H1 (cell line): ENCODE results near the gene TCAP. TPM values are rescaled to one million over a fixed set of nuclear protein-coding genes. Genes with fewer than 3 reads are reported as not detected.

Experiments used
- CTCF ChIA-PET: fragments of 300-600 bp; sonication (Branson Sonifier 250); formaldehyde crosslinking; loops from one replicate; lab custom pipeline; 2021; ENCODE audit not compliant: partially characterized antibody; lab: Charles Lee
- POLR2A ChIA-PET: fragments of 300-600 bp; sonication (Branson Sonifier 250); formaldehyde crosslinking; loops from one replicate; lab custom pipeline; 2021; ENCODE audit warnings: inconsistent platforms; ENCODE audit not compliant: partially characterized antibody; lab: Charles Lee
- DNase-seq, 2 experiments: peaks; one replicate each; pipeline versions ENCODE4 v3.0.0 to v3.0.0-alpha.2; 2010 to 2022; ENCODE audit warnings: low spot score in 2 of 2, low read depth in 1 of 2, mixed read lengths in 1 of 2
- FAIRE-seq: peaks from 2 replicates; lab custom pipeline; 2011; peaks lifted over from hg19 to GRCh38; lab: Jason Lieb, UNC
- H2AFZ ChIP-seq: 2 replicates; pipeline ENCODE4 v1.8.1; 2012; ENCODE audit warnings: low read length, inconsistent platforms
- H2AK5ac ChIP-seq: 2 replicates; pipeline ENCODE4 v1.6.1; 2013; ENCODE audit warnings: low read depth, low read length
- H2BK120ac ChIP-seq: replicated peaks from 2 replicates; pipeline ENCODE3; 2013; ENCODE audit warnings: low read depth, low read length, inconsistent platforms
- H2BK12ac ChIP-seq: 2 replicates; pipeline ENCODE4 v1.6.1; 2013; ENCODE audit warnings: low read depth, low read length
- H2BK15ac ChIP-seq: 2 replicates; pipeline ENCODE4 v1.6.1; 2013; ENCODE audit warnings: low read length
- H2BK20ac ChIP-seq: 2 replicates; pipeline ENCODE4 v1.6.1; 2013; ENCODE audit warnings: low read length
- H2BK5ac ChIP-seq: 2 replicates; pipeline ENCODE4 v1.6.1; 2013; ENCODE audit warnings: low read depth, low read length
- H3K14ac ChIP-seq: 2 replicates; pipeline ENCODE4 v1.6.1; 2013; ENCODE audit warnings: inconsistent platforms; ENCODE audit not compliant: insufficient read length
- H3K18ac ChIP-seq: 2 replicates; pipeline ENCODE4 v1.6.1; 2013; ENCODE audit warnings: low read length; ENCODE audit errors: extremely low read depth
- H3K23ac ChIP-seq: 2 replicates; pipeline ENCODE4 v1.6.1; 2013; ENCODE audit warnings: inconsistent platforms; ENCODE audit not compliant: insufficient read length
- H3K23me2 ChIP-seq: 2 replicates; pipeline ENCODE4 v1.6.1; 2013; ENCODE audit warnings: low read depth, low read length
- H3K27ac ChIP-seq: 2 replicates; pipeline ENCODE4 v1.6.1; 2011; ENCODE audit warnings: low read depth, low read length, inconsistent platforms
- H3K27me3 ChIP-seq, 4 experiments: replicated peaks in 1 of 4; 1 replicate in 1 of 4; 2 replicates in 3 of 4; pipeline versions ENCODE4 v1.6.1 to v1.8.1; 2011 to 2013; ENCODE audit warnings: low read length in 3 of 4, mild to moderate bottlenecking in 3 of 4, inconsistent platforms in 2 of 4, mixed read lengths in 2 of 4, moderate library complexity in 1 of 4; ENCODE audit not compliant: control insufficient read depth in 3 of 4, insufficient read depth in 3 of 4; ENCODE audit errors: extremely low read depth in 1 of 4
- H3K36me3 ChIP-seq, 4 experiments: 2 replicates each; pipeline versions ENCODE4 v1.6.1 to v1.8.1; 2011 to 2013; ENCODE audit warnings: mild to moderate bottlenecking in 4 of 4, low read length in 3 of 4, moderate library complexity in 2 of 4, control low read depth in 1 of 4, inconsistent platforms in 1 of 4; ENCODE audit not compliant: insufficient read depth in 4 of 4, control insufficient read depth in 2 of 4
- H3K4ac ChIP-seq: replicated peaks from 2 replicates; pipeline ENCODE3; 2013; ENCODE audit warnings: low read length, low read depth, mixed read lengths, inconsistent platforms; ENCODE audit not compliant: insufficient read length
- H3K4me1 ChIP-seq, 4 experiments: replicated peaks in 1 of 4; 1 replicate in 1 of 4; 2 replicates in 3 of 4; pipeline versions ENCODE4 v1.6.1 to v1.8.1; 2011 to 2013; ENCODE audit warnings: low read length in 3 of 4, inconsistent platforms in 2 of 4, mixed read lengths in 1 of 4; ENCODE audit not compliant: insufficient read depth in 4 of 4, control insufficient read depth in 3 of 4
- H3K4me2 ChIP-seq, 2 experiments: 2 replicates each; pipeline versions ENCODE4 v1.6.1 to v1.8.1; 2011 to 2013; ENCODE audit warnings: low read depth in 2 of 2, low read length in 2 of 2, control low read depth in 1 of 2, inconsistent platforms in 1 of 2, mild to moderate bottlenecking in 1 of 2; ENCODE audit not compliant: insufficient read depth in 1 of 2
- H3K4me3 ChIP-seq, 4 experiments: fragments of 200-600, 300-600 bp in 1 of 4; sonication (generic), shearing (Covaris generic), sonication (Bioruptor Twin) in 1 of 4; 2 replicates each; pipeline versions ENCODE4 v1.5.1 to v1.8.1; 2011 to 2016; ENCODE audit warnings: low read length in 4 of 4, low read depth in 3 of 4, control low read depth in 2 of 4, inconsistent platforms in 2 of 4, mild to moderate bottlenecking in 2 of 4, mixed read lengths in 1 of 4, moderate library complexity in 1 of 4; ENCODE audit not compliant: insufficient read depth in 2 of 4; ENCODE audit errors: extremely low read depth in 1 of 4
- H3K56ac ChIP-seq: replicated peaks from 2 replicates; pipeline ENCODE3; 2013; ENCODE audit warnings: low read depth, mild to moderate bottlenecking, mixed read lengths, low read length, inconsistent platforms; ENCODE audit not compliant: insufficient read length
- H3K79me1 ChIP-seq: 2 replicates; pipeline ENCODE4 v1.6.1; 2013; ENCODE audit warnings: low read depth, low read length, control low read depth
- H3K79me2 ChIP-seq, 2 experiments: 2 replicates each; pipeline versions ENCODE4 v1.6.1 to v1.8.1; 2012 to 2013; ENCODE audit warnings: low read length in 2 of 2, mild to moderate bottlenecking in 2 of 2, inconsistent platforms in 1 of 2; ENCODE audit not compliant: insufficient read depth in 2 of 2, control insufficient read depth in 1 of 2
- H3K9ac ChIP-seq, 4 experiments: replicated peaks in 1 of 4; 1 replicate in 1 of 4; 2 replicates in 3 of 4; pipeline versions ENCODE4 v1.6.1 to v1.8.1; 2011 to 2013; ENCODE audit warnings: low read depth in 3 of 4, low read length in 3 of 4, control low read depth in 2 of 4, mild to moderate bottlenecking in 2 of 4, moderate library complexity in 2 of 4, inconsistent platforms in 1 of 4; ENCODE audit errors: extremely low read depth in 1 of 4
- H3K9me3 ChIP-seq, 2 experiments: 2 replicates each; pipeline versions ENCODE4 v1.6.1 to v1.8.1; 2012 to 2013; ENCODE audit warnings: mild to moderate bottlenecking in 2 of 2, moderate library complexity in 2 of 2, control low read depth in 1 of 2, inconsistent platforms in 1 of 2, low read depth in 1 of 2, low read length in 1 of 2, mixed read lengths in 1 of 2; ENCODE audit not compliant: insufficient read depth in 2 of 2
- H4K20me1 ChIP-seq, 2 experiments: replicated peaks in 1 of 2; 2 replicates each; pipeline versions ENCODE3 to v1.8.1; 2011 to 2013; ENCODE audit warnings: inconsistent platforms in 2 of 2, low read length in 2 of 2, mild to moderate bottlenecking in 1 of 2; ENCODE audit not compliant: insufficient read depth in 2 of 2, control insufficient read depth in 1 of 2
- H4K5ac ChIP-seq: 2 replicates; pipeline ENCODE4 v1.6.1; 2013; ENCODE audit warnings: low read length, low read depth, mixed read lengths, inconsistent platforms; ENCODE audit not compliant: insufficient read length
- H4K8ac ChIP-seq: 2 replicates; pipeline ENCODE4 v1.8.0; 2013; ENCODE audit warnings: mild to moderate bottlenecking, moderate library complexity, low read length, inconsistent platforms; ENCODE audit not compliant: insufficient read depth; ENCODE audit errors: extremely low read depth
- H4K91ac ChIP-seq: replicated peaks from 2 replicates; pipeline ENCODE3; 2013; ENCODE audit warnings: low read length, mixed read lengths, inconsistent platforms; ENCODE audit not compliant: insufficient read length
- ASH2L ChIP-seq: fragments of 200-600, 300-600 bp; sonication (generic); IDR thresholded peaks from one replicate; pipeline ENCODE4 v1.7.1; 2017; ENCODE audit warnings: low read length
- CTBP2 ChIP-seq: IDR thresholded peaks from 2 replicates; pipeline ENCODE4 v1.7.0; 2011; ENCODE audit warnings: borderline replicate concordance, mild to moderate bottlenecking, moderate library complexity, mixed read lengths, low read length; ENCODE audit not compliant: insufficient read depth, insufficient read length
- HDAC2 ChIP-seq, 2 experiments: fragments of 300-600 bp in 1 of 2; sonication (generic) in 1 of 2; IDR thresholded peaks; 2 replicates each; pipeline ENCODE4 v1.6.1; 2011 to 2012; ENCODE audit warnings: low read depth in 2 of 2, low read length in 2 of 2, mild to moderate bottlenecking in 2 of 2, moderate library complexity in 2 of 2, borderline replicate concordance in 1 of 2, inconsistent platforms in 1 of 2
- JUN ChIP-seq: IDR thresholded peaks from 2 replicates; pipeline ENCODE4 v1.6.1; 2011; ENCODE audit warnings: low read depth, mild to moderate bottlenecking, improper control_type of control experiment, low read length
- NANOG ChIP-seq: IDR thresholded peaks from 2 replicates; pipeline ENCODE4 v1.6.1; 2011; ENCODE audit warnings: low read length, low read depth, mild to moderate bottlenecking, inconsistent platforms; ENCODE audit not compliant: insufficient read depth, poor library complexity, severe bottlenecking
- POLR2AphosphoS5 ChIP-seq: IDR thresholded peaks from 2 replicates; pipeline ENCODE4 v1.6.1; 2011; ENCODE audit warnings: low read depth, low read length
- SIN3A ChIP-seq, 2 experiments: IDR thresholded peaks in 1 of 2; conservative IDR thresholded peaks in 1 of 2; 2 replicates each; pipeline ENCODE4 v1.6.1; 2011 to 2012; ENCODE audit warnings: low read length in 2 of 2, improper control_type of control experiment in 1 of 2, low read depth in 1 of 2, mild to moderate bottlenecking in 1 of 2
- SP1 ChIP-seq: IDR thresholded peaks from 2 replicates; pipeline ENCODE4 v1.6.1; 2011; ENCODE audit warnings: low read depth, low read length
- YY1 ChIP-seq: IDR thresholded peaks from 2 replicates; pipeline ENCODE4 v1.6.1; 2011; ENCODE audit warnings: low read depth, mild to moderate bottlenecking, low read length
- WGBS, 2 experiments: shearing (Covaris generic) in 1 of 2; methylation state at CpG; one replicate each; pipeline versions ENCODE4 v1.1.6 to v1.1.7; 2013 to 2015; ENCODE audit warnings: low lambda C conversion rate in 2 of 2, mixed read lengths in 2 of 2, inconsistent platforms in 1 of 2, low coverage in 1 of 2, missing lambda C conversion rate in 1 of 2; ENCODE audit not compliant: insufficient replicate concordance in 2 of 2, insufficient coverage in 1 of 2, insufficient read length in 1 of 2; ENCODE audit errors: extremely low coverage in 1 of 2, missing lambda C conversion rate in 1 of 2; 5-methylcytosine and 5-hydroxymethylcytosine counted together
- polyA plus RNA-seq, 7 experiments: library from polyadenylated mRNA; depleted of rRNA in 3 of 7; stranded (reverse) in 5 of 7; unstranded in 2 of 7; fragments of >200 nt in 5 of 7; fragments of 200-250 nt in 2 of 7; gene quantifications; 1 replicate in 5 of 7; 2 replicates in 1 of 7; 4 replicates in 1 of 7; pipeline versions ENCODE4 v1.2.1 to v1.2.3, GENCODE V29; 2011 to 2013; ENCODE audit warnings: missing spikeins in 2 of 7, mixed read lengths in 2 of 7
- total RNA-seq: library from RNA; stranded (reverse); fragmentation: NEBNext Ultra II Directional; extraction: Animal tissue kit (Norgen Biotek cat#: 25700); gene quantifications from 2 replicates; pipeline ENCODE4 v1.2.1, GENCODE V29; 2021

The TCAP gene
- total and polyA plus RNA-seq, 2 of the 8 experiments (the other 6 are each of a cell fraction or from before 2014, with no cell fraction given) = 0.82 to 1.4 TPM

- Histone ChIP-seq H4K91ac (no peak overlapping the region), H3K4ac (no peak overlapping the region), H3K4me2 (no peak overlapping the region), H3K27me3 (no peaks in the 10 kb centered on the region), H3K4me3 (no peak overlapping the region), H3K9ac (no peak overlapping the region), H3K79me2 (peaks cover 27 to 80% of the 10 kb centered on the region in 2 experiments), H2AFZ (no peak overlapping the region), H2AK5ac (no peak overlapping the region), H2BK12ac (no peak overlapping the region), H2BK5ac (no peak overlapping the region; the same call in 1 of the 2 replicates), H2BK120ac (no peak overlapping the region), H3K56ac (no peak overlapping the region), H4K5ac (no peak overlapping the region), H4K8ac (no peak overlapping the region; the same call in 1 of the 2 replicates), H4K20me1 (peaks cover 26 to 37% of the 10 kb centered on the region in 2 experiments), H3K14ac (no peak overlapping the region), H3K18ac (no peak overlapping the region; the same call in 1 of the 2 replicates)
- POLR2A ChIA-PET = interaction anchor here (0.8 to 38.1 kb wide), 5 partner anchors 8 to 31 kb away, joined by 3 to 708 read pairs (median 5); partner anchors contain the start of genes PGAP3, PNMT and TCAP
- no peak for FAIRE-seq
- WGBS, 2 experiments = 93% methylated on average over 7 of the region's 7 CpGs; no CpG with 5 or more reads in 1 of the 2 experiments
- TF ChIP-seq POLR2AphosphoS5 (no peak), YY1 (no peak), SP1 (no peak), SIN3A (conservative IDR thresholded peaks at IDR 0.05 in 1 of 2, IDR thresholded peaks at IDR 0.05 in 1 of 2; ENCODE audit: low read depth in 1 of 2, low read length in 2 of 2) (no peak), ASH2L (no peak), NANOG (no peak), CTBP2 (no peak), HDAC2 (IDR thresholded peaks at IDR 0.05; ENCODE audit: borderline replicate concordance in 1 of 2, low read depth in 2 of 2, low read length in 2 of 2) (no peak), JUN (no peak)
- TF ChIP-seq, all 59 proteins: peak for 0
- no peak overlapping the region for H2BK20ac ChIP-seq
- CTCF ChIA-PET = interaction anchor here (2.5 to 52.4 kb wide), 3 partner anchors 11 to 73 kb away, joined by 9 to 1885 read pairs (median 11); partner anchors contain the start of genes MIEN1, PPP1R1B and STARD3
- H2BK15ac ChIP-seq = no peak overlapping the region
- peaks cover 12 to 36% (median 22%) of the 10 kb centered on the region in 4 experiments for H3K4me1 ChIP-seq
- peaks cover 23 to 53% (median 44%) of the 10 kb centered on the region in 4 experiments for H3K36me3 ChIP-seq
- DNase-seq = no peak
- H3K23ac ChIP-seq = no peak overlapping the region
- peaks cover 22% of the 10 kb centered on the region for H3K79me1 ChIP-seq
- no peaks in the 10 kb centered on the region for H3K23me2 ChIP-seq
- H3K9me3 ChIP-seq = no peaks in the 10 kb centered on the region
- H3K27ac ChIP-seq = no peak overlapping the region
Observed at GRCh38 chr17:39706921-39707337, 41.8 kb downstream of the TCAP start.
